Epithelial cell of esophagus (primary cell): ENCODE data around the gene GRB10.

Experiments
- DNase-seq: peaks from one replicate; pipeline ENCODE4 v3.0.0; 2010; ENCODE audit warnings: low read depth
- H3K4me3 ChIP-seq: 2 replicates; pipeline ENCODE4 v1.5.1; 2011; ENCODE audit warnings: mild to moderate bottlenecking, low read length, control low read depth
- CTCF ChIP-seq: IDR thresholded peaks from 2 replicates; pipeline ENCODE4 v1.5.1; 2011; ENCODE audit warnings: low read depth, mild to moderate bottlenecking, low read length, control low read depth, inconsistent platforms; ENCODE audit not compliant: insufficient read depth; ENCODE audit errors: missing control alignments

GRB10 gene

GRCh38 chr7:50748472-50748871 is 34.2 kb downstream of the GRB10 start:
- DNase-seq = no peak
- no peak overlapping the region for H3K4me3 ChIP-seq
- no peak for TF ChIP-seq CTCF

- no peak for TF ChIP-seq CTCF
- H3K4me3 ChIP-seq = no peak overlapping the region
Measured at GRCh38 chr7:50745835-50746234, 36.9 kb downstream of the GRB10 start.

GRCh38 chr7:50745336-50745735 is 37.4 kb downstream of the GRB10 start:
- no peak overlapping the region for H3K4me3 ChIP-seq
- no peak for DNase-seq
- no peak for TF ChIP-seq CTCF

More at GRCh38 chr7:50745835-50746234, 36.9 kb downstream of the GRB10 start:
- DNase-seq = no peak

- H3K4me3 ChIP-seq = no peak overlapping the region
- TF ChIP-seq CTCF = no peak
- DNase-seq = no peak
Measured at GRCh38 chr7:50743893-50744292, 38.8 kb downstream of the GRB10 start.

- no peak for DNase-seq
- no peak for TF ChIP-seq CTCF
Measured at GRCh38 chr7:50743016-50743415, 39.7 kb downstream of the GRB10 start.

GRCh38 chr7:50742401-50742800 is 40.3 kb downstream of the GRB10 start:
- no peak for TF ChIP-seq CTCF
- peak; percentile 78 for DNase-seq
- H3K4me3 ChIP-seq = no peak overlapping the region

More at GRCh38 chr7:50743016-50743415, 39.7 kb downstream of the GRB10 start:
- no peak overlapping the region for H3K4me3 ChIP-seq

GRCh38 chr7:50739744-50740435 is 42.8 kb downstream of the GRB10 start:
- no peak for TF ChIP-seq CTCF
- DNase-seq = peak; percentile 15
- H3K4me3 ChIP-seq = no peak overlapping the region
